Fibroblast of skin of back (primary cell): ENCODE measurements around the gene PRDM9. TPM values are rescaled to one million over a fixed set of nuclear protein-coding genes. Genes with fewer than 3 reads are reported as not detected.
"Not testable (repeated sequence)": the region's sequence is repeated elsewhere in the genome, so short reads cannot be mapped to it uniquely, and the experiment has no call there.

ENCODE experiments used
- DNase-seq: peaks from one replicate; pipeline ENCODE4 v3.0.0-alpha.2; 2013
- polyA plus RNA-seq, 2 experiments: library from polyadenylated mRNA; unstranded; fragments of 120-200 nt; gene quantifications; one replicate each; pipeline ENCODE4 v1.2.1, GENCODE V29; 2013; ENCODE audit not compliant: insufficient read length in 2 of 2

PRDM9 gene
- not detected for polyA plus RNA-seq (2013, experiment 1 of 2; ENCODE audit: insufficient read length)
- polyA plus RNA-seq (2013, experiment 2 of 2; ENCODE audit: insufficient read length): not detected

DNA sequence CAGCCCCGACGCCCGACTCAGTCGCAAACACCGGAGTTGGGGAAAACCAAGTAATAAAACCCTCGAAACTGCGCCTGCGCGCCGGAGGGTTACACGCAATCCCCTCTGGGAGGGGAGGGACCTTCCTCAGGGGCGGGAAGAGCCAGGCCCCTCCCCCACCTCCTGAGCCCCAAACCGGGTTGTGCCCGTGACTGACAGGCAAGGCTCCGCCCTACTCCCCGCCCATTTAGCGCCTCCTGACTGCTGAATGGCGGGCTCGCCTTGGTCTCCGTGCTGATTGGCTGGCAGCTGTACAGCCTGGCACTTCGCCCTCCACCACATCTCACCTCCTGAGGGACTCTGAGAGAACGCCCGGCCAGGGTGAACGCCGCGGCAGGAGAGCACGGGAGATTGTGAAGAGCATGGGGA lies at the start of gene PRDM9:
Gene PRDM9, plus strand, starts transcription at position 332 of the 408 bp plus-strand sequence. CDS start 1,425 bp downstream, outside the sequence.
- DNase-seq: peak; percentile 6

DNA sequence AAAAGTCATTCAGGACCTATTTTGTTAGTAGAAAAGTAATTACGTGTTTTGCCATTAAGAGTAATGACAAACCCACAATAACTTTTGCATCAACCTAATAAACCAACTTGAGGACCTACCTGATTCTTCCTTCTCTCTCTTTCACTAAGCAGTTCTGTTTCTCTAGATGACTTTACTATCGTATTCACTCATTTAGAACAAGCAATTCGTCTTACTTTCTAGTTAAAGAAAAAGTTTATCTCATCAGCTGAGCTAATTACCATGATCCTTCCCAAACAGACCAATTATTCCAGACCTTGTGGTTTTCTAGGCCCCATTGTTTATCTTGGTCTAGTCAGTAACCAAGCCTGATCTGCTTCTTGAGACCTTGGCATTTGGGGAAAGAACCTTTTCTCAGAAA lies 49.6 kb upstream of the PRDM9 start:
- no peak for DNase-seq

DNA sequence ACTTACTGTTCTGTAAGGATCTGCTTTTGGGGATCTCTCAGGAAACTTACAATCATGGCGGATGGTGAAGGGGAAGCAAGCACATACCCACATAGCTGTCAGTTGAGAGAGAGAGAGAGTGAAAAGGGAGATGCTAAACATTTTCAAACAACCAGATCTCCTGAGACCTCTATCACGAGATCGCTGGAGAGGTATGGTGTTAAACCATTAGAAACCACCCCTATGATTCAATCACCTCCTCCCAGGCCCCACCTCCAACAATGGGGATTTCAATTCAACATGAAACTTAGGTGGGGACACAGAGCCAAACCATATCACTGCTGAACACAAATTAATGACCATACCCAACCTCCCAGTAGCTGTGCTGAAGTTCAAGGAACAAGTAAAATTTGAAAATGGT lies 48.2 kb upstream of the PRDM9 start:
- DNase-seq: no peak

DNA sequence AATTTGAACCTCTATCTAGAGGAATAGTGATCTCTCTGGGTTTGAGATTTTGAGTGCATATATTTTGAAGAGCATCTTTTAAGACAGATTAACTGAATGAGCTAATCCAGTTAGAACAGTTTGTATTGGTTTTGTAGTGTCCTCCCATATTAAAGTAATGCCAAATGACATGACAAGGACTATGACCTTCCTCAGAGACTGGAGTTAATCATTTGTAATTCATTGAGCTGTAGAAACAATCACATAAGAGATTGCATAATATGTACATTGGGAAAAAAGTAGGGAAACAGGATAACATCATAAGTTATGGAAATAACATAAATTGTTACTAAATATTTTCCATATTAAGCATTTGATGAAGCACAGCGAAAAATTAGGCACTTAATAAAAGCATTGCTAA lies 45.8 kb upstream of the PRDM9 start:
- DNase-seq: no peak

DNA sequence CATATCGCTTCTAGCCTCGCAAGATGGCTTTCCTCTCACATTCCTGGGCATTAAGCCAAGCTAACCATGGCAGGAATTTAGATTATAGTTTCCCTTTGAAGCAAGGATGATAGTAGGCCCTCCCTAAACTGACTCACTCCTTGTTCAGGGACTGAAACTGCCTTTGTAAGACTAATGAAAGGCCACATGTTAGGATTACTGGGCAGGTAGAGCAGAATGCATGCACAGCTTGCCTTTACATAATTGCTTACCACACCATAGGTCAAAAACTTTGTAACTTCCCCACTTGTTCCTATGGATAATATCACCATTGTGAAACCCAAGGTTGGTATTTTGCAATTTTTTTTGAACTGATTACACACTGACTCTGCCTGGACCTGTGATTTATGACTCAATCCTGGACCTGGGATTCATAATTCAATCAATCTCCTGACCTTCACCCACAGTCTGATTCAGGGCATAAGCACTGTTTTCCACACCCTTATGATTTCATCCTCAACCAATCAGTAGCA lies 41.0 kb upstream of the PRDM9 start:
- peak; percentile 2 for DNase-seq

GRCh38 chr5:23468658-23469057 lies 38.8 kb upstream of the PRDM9 start:
- DNase-seq: no peak

DNA sequence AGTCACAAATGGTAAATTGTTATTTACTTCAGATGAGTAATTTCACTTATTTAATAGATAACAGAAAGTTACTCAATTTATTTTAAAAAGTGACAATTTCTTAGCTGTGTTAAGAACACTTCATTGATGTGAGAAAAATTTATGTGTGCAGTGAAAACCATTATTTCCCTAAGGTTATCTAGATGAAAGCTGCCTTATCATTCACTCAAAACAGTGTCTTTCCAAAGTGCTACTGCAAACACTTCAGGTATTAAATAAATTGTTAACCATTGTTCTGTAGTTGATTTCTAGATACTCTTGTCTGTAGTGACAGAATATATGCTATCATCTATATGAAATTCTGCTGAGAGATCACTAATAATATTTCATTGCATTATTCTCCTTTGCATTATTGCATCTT lies 33.5 kb upstream of the PRDM9 start:
- no peak for DNase-seq

DNA sequence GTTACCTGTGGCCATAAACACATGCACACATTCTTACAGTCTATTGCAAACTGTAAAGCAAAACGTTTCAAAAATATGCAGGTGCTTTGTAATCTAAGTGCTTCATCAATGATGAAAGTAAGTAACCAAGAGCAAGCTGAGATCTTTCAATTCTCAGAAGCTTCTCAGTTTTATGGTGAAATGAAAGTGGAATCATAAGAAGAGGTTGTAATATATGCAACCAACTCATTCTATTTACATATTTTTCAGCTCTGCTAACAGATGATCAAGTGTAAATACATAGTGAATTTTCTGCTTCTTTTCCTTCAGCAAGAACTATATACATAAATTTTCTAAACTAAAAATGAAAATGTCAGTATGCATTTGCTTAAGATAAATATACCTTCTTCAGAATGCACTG lies 33.1 kb upstream of the PRDM9 start:
- no peak for DNase-seq

DNA sequence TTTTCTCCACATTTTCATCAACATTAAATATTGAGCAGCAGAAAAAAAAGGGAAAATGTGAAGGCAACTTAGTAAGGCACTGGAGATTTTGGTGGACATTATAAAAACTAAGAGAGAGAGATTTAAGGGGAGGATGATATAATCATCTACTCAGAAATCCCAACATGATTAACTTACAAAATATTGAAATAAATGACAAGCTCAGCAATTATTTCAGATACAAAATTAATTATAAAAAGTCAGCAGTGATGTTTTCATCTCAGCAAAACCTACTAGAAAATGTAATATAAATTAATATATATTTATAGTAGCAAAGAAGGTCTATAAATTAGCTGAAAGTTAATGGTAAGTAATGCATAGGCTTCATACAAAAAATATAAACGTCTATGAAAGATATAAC lies 30.8 kb upstream of the PRDM9 start:
- DNase-seq: no peak

DNA sequence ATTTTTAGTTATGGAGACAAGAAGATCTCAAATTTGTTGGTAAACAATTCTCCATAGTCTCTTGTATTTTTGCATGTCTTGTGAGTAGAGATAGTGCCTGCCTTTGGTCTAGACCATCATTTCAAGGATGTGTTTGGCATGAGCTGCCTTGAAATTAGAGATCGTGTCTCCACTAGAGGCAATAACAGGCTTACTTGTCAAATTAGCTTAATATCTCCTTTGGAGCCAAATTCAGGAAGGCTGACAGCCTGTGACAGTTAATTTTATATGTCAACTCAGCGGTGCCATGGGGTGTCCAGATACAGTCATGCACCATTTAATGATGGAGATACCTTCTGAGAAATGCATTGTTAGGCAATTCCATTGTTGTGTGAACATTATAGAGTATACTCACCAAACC lies 24.8 kb upstream of the PRDM9 start:
- DNase-seq: no peak

- no peak for DNase-seq
Observed at GRCh38 chr5:23483090-23483489, 24.3 kb upstream of the PRDM9 start.

DNA sequence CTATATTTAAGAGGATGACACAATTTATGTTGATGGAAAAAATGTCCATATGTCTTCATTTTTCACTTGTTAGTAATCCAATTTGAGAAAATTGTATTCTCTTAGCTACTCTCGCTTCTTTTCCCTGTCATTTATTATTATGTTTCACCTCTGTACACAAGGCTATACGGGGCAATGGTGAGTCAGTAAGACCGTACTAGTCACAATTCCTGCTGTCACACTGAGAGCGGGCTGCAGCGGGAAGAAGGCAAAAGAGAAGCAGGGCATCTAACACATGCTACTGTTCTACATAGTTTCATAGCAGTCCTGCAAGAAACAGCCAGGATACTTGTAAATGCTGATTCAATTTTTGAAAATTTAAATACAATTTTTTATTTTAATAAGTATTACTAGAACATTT lies 23.3 kb upstream of the PRDM9 start:
- no peak for DNase-seq

GRCh38 chr5:23486227-23486626 lies 21.2 kb upstream of the PRDM9 start:
- not testable (repeated sequence) for DNase-seq

- DNase-seq: no peak
Observed at GRCh38 chr5:23490993-23491392, 16.4 kb upstream of the PRDM9 start.

- DNase-seq: no peak
Observed at GRCh38 chr5:23494558-23494957, 12.9 kb upstream of the PRDM9 start.

- no peak for DNase-seq
Observed at GRCh38 chr5:23496576-23496975, 10.8 kb upstream of the PRDM9 start.

DNA sequence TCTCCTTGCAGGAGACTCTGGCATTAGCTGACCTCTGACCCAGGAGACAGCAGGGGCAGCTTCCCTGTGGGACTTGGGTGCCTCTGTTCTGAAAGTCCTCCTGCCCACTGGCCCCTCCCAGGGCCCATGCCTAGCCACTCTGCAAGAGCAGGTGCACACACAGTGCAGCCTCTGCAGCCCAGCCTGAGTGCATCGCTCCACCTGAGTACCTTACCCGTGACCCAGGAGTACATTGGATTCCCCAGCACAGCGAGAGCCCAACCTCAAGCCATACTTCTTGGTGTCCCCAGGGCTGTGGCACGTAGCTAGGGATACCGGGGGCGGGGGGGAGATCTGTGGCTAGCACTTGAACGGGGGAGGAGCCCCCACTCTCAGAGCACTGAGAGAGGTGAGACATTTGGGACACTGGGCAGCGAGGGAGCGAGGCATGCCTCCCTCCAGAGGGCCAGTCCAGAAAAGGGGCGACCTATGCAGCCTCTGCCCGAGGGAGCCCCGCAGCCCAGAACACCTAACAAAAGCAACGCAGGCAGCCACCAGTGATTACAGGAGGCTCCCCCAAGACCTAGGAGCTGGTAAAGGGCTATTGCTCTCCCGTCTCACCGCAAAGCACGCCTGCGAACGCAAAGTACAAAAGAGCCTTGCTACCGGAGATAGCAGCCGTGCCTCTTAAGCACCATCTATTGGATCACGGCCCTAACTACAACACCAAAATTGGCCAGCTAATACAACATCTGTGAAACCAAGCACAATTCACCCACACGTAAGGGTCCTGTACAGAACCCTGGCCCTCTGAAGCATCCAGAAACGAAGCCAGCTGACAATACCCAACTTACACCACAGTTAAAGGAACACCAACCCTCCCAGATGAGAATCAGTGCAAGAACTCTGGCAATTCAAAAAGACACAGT lies 826 bp upstream of the PRDM9 start:
- no peak for DNase-seq

DNA sequence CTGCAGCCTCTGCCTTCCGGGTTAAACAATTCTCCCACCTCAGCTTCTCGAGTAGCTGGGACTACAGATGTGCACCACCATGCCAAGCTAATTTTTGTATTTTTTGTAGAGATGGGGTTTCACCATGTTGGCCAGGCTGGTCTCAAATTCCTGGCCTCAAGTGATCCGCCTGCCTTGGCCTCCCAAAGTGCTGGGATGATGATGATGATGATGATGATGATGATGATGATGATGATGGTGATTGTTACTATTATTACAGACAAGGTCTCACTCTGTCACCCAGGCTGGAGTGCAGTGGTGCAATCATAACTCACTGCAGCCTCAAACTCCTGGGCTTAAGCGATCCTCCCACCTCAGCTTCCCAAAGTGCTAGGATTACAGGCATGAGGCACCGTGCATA lies 3.0 kb downstream of the PRDM9 start:
- DNase-seq: not testable (repeated sequence)

DNA sequence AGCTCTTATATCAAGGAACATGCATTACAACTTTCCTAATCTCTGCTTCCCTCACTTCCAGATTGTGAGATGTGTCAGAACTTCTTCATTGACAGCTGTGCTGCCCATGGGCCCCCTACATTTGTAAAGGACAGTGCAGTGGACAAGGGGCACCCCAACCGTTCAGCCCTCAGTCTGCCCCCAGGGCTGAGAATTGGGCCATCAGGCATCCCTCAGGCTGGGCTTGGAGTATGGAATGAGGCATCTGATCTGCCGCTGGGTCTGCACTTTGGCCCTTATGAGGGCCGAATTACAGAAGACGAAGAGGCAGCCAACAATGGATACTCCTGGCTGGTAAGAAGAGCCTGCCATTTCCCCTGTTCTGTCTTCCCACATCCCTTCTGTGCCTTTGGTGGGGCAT lies 15.1 kb downstream of the PRDM9 start:
- DNase-seq: no peak

DNA sequence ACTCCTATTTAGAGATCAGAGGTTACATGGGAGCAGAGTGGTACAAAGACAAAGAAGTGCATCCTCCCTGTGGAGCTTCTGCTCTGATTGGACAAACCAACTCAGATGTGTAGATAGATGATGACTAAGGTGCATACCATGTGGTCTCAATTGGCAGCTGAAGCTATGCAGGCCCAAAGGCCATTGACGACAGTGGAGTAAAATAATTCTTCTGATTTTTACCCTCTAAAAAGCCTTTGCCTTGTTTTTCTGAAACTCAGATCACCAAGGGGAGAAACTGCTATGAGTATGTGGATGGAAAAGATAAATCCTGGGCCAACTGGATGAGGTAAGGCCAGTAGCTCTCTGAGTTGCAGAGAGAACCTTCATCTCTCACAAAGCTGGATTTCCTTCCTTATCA lies 15.6 kb downstream of the PRDM9 start:
- no peak for DNase-seq

GRCh38 chr5:23523998-23524397 lies 16.6 kb downstream of the PRDM9 start:
- no peak for DNase-seq

DNA sequence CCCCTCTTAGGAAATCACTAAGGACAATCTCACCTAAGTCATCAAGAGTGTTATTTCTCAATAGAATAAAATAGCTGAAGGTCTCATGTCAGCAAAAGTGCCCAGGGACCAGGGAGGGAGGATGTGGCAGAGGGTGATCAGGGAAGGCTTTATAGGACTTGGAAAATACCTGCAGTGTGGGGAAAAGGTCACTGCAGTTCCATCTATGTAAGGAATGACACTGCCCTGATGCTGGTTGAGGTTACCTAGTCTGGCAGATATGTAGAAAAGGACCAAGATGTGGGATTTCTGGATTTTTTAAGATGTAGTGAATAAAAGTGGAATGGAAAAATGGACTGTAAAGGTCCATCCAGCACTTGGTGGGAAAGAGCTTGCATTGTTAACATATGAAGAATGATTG lies 18.3 kb downstream of the PRDM9 start:
- no peak for DNase-seq

DNA sequence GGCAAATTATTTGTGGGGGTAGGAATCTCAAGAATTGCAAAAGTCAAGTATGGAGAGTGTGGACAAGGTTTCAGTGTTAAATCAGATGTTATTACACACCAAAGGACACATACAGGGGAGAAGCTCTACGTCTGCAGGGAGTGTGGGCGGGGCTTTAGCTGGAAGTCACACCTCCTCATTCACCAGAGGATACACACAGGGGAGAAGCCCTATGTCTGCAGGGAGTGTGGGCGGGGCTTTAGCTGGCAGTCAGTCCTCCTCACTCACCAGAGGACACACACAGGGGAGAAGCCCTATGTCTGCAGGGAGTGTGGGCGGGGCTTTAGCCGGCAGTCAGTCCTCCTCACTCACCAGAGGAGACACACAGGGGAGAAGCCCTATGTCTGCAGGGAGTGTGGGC lies 19.2 kb downstream of the PRDM9 start:
- not testable (repeated sequence) for DNase-seq

GRCh38 chr5:23527216-23527920 lies 20.0 kb downstream of the PRDM9 start:
- not testable (repeated sequence) for DNase-seq
